GM19023 (cell line): ENCODE measurements around the gene CCDC134.

Experiments used
- ATAC-seq: cut with Tn5 transposase; IDR thresholded peaks from one replicate; pipeline ENCODE4 v1.9.1; 2021; ENCODE audit warnings: mild to moderate bottlenecking, moderate library complexity; ENCODE audit not compliant: unreplicated experiment

CCDC134 gene

DNA sequence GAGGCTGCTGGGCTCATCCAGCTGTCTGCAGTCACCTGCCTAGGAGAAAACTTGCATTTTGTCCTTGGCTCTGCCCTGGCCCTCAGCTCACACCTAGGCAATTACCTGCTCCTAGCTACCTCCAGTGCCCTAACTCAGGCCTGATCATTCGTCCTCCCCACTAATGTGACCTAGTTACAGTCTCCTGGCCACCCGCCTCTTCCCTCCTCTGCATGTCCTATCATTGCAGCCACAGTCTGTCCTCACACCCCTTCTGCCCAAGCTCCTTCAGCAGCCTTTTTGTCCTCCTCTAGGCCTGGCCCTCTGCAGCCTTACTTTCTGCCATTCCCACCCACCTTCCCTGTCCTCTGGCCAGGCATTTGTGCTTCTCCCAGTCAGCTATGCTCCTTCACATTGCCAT, 17.7 kb upstream of the CCDC134 start:
- no peak for ATAC-seq

DNA sequence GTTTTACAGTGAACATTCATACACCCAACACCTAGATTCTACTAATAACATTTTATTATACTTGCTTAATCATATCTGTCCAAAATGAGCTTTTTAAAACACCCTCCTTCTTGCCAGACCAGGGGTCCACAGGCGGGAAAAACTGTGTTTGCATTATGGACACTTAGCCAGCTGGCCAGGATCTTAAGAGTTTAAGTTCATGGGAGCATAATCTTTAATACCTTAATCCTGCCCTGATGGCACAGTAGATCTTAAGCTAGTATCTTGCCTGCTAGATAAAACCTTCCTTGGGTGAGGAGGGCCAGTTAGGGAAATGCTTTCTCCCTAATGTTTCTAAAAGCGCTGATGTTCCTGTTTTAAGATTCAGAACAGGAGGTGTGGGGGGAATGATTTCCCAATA, 13.1 kb upstream of the CCDC134 start:
- ATAC-seq = no peak

DNA sequence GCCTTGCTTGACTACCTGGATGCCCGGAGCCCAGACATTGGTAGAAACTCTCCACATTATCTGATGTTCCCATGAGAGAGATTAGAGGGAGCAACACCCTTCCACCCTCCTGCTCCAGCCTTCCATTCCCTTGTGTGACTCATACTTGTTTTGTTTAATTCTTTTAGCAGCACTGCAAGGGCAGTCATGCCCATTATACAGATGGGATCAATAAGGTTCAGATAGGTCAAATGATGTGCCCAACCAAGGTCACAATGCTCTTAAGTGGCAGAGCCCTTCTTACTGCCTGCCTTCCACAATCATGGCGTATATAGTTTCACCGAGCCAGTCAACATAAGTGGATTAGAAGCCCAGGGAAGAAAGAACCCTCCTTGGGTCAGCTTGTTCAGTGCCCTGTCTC, 6.6 kb upstream of the CCDC134 start:
- no peak for ATAC-seq

DNA sequence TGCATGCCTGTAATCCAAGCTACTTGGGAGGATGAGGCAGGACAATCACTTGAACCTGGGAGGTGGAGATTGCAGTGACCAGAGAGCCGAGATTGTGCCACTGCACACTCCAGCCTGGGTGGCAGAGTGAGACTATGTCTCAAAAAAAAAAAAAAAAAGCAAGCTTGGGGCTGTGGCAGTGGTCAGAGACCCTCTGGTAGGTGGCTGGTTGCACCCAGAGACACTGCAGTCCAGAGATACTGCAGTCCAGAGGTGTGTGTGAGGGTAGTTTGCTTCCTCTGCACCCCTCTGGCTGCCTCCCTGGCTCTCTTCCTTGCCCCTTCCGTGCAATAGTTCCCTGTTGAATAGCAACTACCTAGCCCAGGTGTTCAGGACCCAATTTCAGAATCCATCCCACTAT, 1.7 kb upstream of the CCDC134 start:
- no peak for ATAC-seq

DNA sequence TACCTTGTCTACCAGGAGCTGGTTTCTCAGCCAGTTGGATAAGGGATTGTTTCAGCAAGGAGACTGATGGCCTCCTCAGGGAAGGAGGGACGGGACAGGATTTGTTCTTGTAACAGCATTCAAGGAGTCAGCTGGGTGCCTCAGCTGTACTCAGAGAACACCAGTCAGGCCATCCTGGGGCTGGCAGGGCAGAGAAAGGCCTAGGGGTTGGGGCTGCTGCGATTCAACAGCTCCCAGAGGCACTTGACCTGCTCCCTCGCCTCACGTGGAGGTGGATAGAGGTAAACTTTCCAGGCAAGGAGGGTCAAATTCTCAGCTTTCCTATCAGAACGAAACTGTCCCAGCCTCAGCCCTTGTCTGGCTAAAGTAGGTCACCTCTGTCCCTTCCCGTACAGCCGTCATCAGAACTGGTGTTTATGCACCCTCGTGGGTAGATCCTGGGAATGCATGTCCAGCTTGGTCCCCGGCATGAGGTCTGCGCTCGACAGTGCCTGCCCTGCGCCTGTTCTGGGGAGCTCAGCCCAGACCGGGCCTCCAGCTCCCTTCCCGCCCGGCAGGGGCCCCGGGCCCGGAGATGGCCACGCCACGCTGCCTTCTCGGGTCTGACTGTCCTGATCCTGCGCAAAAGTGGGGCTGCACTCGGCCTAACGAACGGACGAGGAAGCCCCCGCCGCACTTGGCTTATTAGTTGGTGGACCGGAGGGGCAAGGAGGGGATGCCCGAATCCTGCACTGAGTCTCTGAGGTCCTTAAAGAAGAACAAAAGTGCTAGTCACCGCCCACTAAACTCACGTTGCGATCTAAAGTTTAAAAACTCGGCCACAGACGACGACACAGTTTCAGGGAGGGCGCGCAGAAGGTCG, 762 bp upstream of the CCDC134 start:
- ATAC-seq = no peak

DNA sequence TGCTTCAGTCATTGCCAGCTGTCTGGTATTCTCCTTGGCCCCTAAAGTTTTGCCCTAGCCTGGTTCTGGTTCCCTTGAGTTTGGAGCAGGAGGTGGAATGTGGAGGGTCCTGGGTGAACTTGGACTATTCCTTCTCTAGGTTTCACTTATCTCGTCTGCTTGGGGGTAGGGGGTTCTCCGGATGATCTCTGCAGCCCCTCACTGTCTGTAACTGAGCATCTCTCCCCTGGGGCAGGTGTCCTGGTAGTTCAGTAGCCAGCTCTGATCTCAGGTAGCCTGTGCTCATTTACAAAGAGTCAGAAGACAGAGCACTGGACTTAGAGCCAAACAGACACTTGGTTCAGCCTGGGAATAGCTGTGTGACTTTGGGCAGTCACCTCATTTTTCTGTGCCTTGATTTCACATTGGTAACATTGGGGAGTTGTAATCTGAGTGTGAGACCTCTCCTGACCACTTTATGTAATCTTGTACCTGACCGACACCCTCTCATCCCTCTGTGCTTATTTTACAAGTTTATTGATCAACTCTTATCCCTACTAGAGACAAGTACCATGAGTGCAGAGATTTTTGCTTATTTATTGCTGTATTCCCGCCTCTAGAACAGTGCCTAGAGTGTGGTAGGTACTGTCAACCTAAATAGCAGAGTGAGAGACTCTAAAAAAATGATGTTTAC, 804 bp downstream of the CCDC134 start:
- ATAC-seq = no peak

DNA sequence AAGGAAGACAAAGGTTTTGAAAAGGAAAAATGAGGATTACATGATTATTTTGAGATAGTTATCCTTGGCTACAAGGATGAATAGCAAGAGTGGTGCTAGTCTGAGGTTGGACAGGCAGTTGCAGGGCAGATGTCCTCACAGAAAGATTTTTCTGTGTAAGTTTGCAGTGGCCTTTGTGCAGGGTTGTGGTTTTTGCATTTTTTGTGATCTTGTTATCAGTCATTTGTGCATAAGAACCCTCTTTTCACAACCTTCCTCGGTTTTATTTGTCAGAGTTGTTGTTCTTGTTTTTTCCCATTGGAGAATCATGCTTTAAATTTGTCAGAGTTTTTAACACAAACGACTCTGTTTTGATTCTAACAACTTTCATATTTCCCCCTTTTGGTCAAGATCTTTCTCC, 1.4 kb downstream of the CCDC134 start:
- no peak for ATAC-seq

DNA sequence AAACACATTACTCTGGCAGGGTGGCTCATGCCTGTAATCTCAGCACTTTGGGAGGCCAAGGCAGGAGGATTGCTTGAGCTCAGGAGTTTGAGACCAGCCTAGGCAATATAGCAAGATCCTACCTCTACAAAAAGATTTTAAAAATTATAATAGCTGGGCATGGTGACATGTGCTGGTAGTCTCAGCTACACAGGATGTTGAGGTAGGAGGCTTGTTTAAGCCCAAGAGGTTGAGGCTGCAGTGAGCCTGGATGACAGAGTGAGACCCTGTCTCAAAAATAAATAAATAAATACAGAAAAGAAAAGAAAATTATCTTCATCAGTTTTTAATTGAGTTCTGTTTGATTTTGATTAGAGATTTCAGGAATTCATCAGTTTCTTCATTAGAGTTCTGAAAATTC, 5.2 kb downstream of the CCDC134 start:
- ATAC-seq = no peak

DNA sequence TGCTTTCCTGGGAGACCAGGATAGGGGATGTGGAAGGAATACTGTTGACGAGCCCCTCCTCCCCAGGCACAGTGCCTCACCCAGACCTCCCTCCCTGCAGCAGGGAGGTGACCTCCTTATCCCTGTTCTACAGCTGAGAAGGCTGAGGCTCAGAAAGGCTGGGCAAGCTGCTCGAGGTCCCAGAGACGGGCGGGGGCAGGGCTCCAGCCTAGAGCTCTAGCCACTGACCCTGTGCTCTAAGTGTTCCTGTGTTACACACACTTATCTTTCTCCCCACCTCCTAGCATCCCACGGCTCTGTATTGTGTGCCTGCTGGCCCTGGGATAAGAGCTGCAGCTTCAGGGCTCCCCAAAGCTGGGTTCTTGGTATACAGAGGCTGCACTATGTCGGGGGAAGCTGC, 7.9 kb downstream of the CCDC134 start:
- no peak for ATAC-seq

DNA sequence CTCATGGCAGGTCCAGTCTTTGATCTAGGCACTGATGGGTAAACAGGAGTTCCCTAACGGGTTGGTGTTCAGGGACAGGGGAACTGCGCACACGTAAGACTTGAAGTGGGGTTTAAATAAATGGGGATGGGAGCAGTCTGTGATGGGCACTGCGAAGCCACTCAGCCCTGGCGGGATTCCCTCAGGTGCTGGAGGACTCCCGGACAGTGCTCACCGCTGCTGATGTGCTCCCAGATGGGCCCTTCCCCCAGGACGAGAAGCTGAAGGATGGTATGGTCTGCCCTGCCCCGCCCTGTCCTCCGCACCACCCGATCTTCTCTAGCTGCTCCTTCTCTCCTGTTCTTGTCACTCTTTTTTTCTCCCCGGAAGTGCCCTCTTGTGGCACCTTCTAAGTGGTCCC, 9.5 kb downstream of the CCDC134 start:
- ATAC-seq = no peak

DNA sequence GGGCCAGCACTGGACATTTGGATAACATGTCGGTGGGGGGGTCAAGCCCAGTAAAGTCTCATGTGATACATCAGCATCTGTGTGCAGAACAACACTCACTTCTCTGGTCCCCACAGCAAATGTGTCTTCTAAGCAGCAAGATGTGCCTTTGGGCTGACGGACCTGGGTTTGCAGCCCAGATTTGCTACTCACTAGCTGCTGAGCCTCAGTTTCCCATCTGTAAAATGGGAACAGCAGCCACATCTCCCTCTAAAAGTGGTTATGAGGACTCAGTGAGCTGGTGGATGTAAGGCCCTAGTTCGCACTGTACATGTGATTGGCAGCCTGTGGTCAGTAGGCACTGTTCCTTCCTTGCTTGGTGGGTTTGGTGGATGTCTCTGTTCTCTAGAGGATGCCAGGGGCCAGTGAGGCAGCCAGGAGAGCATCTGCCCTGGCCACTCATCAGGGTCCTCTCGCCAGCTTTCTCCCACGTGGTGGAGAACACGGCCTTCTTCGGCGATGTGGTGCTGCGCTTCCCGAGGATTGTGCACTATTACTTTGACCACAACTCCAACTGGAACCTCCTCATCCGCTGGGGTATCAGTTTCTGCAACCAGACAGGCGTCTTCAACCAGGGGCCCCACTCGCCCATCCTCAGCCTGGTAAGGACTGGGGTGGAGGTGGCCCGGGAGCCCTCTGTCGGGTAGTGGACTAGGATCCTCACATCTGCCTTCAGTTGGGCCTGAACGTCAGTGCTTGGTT, 12.5 kb downstream of the CCDC134 start:
- ATAC-seq = no peak

DNA sequence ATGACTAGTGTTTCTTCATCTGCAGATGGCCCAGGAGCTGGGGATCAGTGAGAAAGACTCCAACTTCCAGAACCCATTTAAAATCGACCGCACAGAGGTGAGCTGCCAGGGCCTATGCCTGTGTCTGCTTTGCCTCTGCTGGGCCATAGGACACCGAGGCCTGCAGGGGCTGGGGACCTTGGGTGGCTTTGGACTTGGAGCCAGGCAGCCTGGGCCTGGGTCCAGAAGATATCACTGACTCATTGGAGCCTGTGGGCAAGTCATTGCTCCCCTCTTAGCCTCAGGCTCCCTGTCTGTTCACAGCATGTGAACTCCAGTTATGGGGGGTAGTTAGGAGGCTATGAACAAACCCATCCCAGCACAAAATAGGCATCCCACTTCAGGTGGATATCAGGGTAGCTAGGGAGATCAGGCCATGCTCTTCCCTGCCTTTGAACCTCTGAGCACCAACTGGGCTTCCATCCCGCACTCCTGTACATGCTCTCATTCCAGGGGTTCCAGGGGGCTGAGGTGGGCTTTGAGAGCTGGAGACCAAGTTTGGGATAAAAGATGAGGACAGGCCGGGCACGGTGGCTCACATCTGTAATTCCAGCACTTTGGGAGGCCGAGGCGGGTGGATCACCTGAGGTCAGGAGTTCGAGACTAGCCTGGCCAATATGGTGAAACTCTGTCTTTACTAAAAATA, 13.4 kb downstream of the CCDC134 start:
- ATAC-seq = no peak

DNA sequence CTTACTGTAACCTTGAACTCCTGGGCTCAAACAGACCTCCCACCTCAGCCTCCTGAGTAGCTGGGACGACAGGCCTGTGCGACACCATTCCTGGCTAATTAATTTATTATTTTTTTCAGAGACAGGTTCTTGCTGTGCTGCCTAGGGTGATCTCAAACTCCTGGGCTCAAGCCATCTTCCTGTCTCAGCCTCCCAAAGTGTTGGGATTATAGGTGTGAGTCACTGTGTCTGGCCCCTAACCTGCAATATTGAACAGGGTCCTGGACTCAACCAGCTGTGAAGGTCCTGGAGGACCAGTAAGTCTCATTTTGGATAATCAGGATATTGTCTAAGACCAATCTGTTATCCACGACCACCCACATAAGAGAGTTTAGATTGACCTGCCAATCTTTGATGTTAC, 15.2 kb downstream of the CCDC134 start:
- ATAC-seq = no peak

DNA sequence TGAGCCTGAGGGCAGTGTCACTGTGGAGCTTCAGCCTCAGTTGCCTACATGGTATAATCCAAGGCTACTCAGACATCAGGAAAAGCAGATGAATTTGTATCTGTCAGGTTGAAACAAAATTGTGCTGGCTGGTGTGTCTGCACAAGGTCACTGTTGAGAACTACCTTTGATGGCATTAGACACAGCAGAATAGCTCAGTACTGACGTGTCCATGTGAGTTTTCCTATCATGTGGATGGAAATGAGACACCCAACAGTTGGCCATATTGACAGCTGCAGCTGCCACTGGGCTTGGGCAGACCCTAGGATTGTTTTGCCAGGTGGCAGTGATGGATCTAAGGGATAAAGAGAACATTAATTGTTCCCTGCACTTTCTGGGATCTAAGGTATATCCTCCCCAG, 15.8 kb downstream of the CCDC134 start:
- ATAC-seq = no peak

DNA sequence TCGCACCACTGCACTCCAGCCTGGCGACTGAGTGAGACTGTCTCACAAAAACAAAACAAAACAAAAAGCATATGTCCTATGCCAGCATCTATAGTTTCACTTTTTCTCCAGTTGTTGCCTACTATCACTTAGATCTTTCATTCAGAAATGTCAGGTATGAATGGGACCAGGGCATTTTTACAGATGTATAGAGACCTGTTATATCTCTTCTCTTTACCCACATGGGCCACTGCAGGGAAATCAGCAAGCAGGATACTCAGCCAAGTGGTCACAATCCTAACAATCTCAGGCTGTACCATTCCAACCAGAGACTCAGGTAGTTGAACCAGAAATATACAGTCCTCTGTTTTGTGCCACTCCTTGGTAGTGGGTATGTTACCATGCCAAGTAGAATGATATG, 16.4 kb downstream of the CCDC134 start:
- ATAC-seq = no peak

DNA sequence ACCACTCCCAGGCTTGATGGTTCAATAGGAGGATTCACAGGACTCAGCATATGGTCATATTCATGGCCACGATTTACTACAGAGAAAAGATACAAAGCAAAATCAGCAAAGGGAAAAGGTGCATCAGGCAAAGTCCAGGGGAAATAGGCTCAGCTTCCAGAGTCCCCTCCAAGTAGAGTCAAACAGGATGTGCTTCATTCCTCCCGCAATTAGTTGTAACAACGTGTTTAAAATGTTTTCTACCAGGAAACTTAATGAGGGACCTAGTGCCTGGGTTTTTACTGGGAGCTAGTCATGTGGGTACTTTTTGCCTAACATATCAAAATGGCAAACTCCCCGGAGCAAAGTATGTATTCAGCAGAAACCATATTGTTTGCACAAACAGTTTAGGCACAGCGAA, 17.5 kb downstream of the CCDC134 start:
- ATAC-seq = no peak

DNA sequence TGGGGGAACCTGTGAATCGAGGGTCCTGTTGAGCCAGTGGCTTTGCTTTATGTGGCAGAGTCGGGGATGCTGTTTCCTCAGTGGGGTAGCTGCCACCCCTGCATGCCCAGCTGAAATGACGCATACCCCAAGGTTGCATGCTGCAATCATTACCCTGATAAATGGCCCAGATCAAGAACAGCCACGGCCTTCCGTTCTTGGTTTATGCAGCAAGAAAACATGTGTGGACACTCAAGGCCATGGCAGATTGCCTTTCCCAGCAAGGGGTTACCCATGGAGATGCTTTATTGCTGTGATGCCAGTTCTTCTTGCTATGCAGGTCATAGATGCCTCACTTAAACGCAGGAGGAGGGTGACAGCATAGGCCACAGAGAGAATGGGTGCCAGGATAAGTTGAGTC, 18.1 kb downstream of the CCDC134 start:
- ATAC-seq = no peak

DNA sequence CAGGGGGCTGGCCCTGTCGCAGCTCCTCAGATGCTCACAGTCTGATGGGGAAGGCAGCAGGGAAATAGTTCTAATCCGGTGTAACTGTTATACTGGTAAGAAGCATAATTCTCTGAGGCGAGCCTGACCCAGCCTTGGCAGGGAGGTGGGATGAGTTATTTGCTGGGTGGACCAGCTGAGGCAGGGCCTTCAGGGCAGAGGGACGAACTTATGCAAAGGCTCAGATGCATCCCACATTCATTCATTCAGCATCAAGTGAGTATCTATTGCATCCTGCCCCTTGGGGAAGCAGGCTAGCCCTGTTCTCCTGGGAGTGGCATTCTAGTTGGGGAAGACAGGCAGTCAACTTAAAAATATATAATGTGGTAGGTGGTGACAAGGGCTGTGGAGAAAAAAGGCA, 18.8 kb downstream of the CCDC134 start:
- ATAC-seq = no peak

DNA sequence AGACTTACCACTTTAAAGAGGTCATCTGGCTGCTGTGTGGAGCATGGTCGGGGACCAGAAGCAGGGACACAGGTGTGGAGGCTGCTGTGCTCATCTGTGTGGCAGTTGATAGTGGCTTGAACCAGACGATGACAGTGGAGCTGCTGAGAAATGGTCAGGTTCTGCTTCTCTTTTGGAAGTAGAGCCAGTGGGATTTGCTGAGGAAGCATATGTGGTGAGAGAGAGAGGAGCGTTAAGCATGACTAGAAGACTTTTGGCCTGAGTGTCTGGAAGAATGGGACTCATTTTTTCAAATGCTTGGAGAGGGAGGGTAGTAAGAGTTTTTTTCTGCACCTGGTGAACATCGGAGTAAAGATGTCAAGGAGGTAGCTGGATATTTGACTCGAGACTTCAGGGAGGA, 20.0 kb downstream of the CCDC134 start:
- no peak for ATAC-seq

DNA sequence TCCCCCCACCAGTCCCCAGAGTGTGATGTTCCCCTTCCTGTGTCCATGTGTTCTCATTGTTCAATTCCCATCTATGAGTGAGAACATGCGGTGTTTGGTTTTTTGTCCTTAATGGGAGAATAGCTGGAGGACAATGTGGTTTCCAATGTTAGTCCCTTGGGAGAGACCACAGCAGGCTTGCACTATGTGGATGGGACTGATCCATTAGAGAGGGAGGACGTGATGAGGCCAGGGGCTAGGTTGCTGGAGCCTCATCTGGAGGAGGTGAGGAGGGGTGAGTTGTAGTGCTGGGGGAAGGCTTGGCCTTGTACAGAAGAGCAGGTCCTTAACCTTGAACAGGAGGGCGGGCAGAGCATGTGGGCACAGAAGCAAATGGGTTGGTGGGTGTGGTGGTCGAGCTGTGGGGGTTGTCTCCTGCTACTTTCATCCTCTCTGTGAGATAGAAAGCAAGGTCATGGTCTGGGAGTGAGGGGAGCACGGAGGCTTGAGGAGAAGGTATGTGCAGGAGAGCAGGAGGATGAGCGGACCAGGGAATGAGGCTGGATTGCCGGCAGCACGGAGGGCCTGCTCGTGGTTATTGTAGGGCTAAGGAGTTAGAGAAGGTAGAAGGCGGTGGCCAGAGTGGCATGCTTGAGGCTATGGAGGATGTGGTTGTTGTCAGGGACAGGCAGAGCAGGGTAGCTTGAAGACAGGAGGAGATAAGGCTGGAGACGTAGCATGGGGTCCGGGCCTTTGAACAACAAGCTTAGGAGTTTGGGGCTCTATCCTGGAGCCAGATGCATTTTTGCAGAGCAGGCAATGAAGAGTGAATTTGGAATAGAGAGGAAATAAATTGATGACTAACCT, 21.2 kb downstream of the CCDC134 start:
- no peak for ATAC-seq
